Parathyroid adenoma (tissue), 2 donors: Measurements from ENCODE around the gene FBXW5.

Source experiments
- H2AFZ ChIP-seq: fragments of 300-600 bp; sonication (generic); one replicate; pipeline ENCODE4 v1.7.0; 2017; ENCODE audit warnings: antibody characterized with exemption, mild to moderate bottlenecking
- H3K27ac ChIP-seq: fragments of 300-600 bp; sonication (generic); one replicate; pipeline ENCODE4 v1.7.0; 2017
- H3K27me3 ChIP-seq: fragments of 300-600 bp; sonication (generic); one replicate; pipeline ENCODE4 v1.7.0; 2017; ENCODE audit warnings: low read length; ENCODE audit not compliant: control insufficient read depth, insufficient read depth
- H3K36me3 ChIP-seq: fragments of 300-600 bp; sonication (generic); one replicate; pipeline ENCODE4 v1.7.0; 2017; ENCODE audit warnings: low read length; ENCODE audit not compliant: control insufficient read depth, insufficient read depth
- H3K4me1 ChIP-seq: fragments of 300-600 bp; sonication (generic); one replicate; pipeline ENCODE4 v1.7.0; 2017; ENCODE audit warnings: control low read depth
- H3K4me2 ChIP-seq: fragments of 300-600 bp; sonication (generic); one replicate; pipeline ENCODE4 v1.7.0; 2017; ENCODE audit warnings: low read length
- H3K4me3 ChIP-seq: fragments of 300-600 bp; sonication (generic); one replicate; pipeline ENCODE4 v1.7.0; 2017; ENCODE audit warnings: low read depth, low read length
- H3K79me2 ChIP-seq: fragments of 300-600 bp; sonication (generic); one replicate; pipeline ENCODE4 v1.7.0; 2017; ENCODE audit warnings: control low read depth
- H3K9ac ChIP-seq: fragments of 300-600 bp; sonication (generic); one replicate; pipeline ENCODE4 v1.7.0; 2017; ENCODE audit warnings: mild to moderate bottlenecking
- H3K9me3 ChIP-seq: fragments of 300-600 bp; sonication (generic); one replicate; pipeline ENCODE4 v1.7.0; 2017; ENCODE audit warnings: low read length; ENCODE audit not compliant: control insufficient read depth
- CTCF ChIP-seq: fragments of 300-600 bp; sonication (generic); IDR thresholded peaks from one replicate; pipeline ENCODE4 v1.7.0; 2017; ENCODE audit warnings: antibody characterized with exemption, mild to moderate bottlenecking
- donor health status: primary hyperparathyroidism.

Gene FBXW5

GRCh38 chr9:136944519-136945332 lies at the start of gene FBXW5, which contains the start of gene C8G:
Gene FBXW5 (minus strand): TSS chr9:136944738. CDS start chr9:136944083, 655 bp downstream.
Gene C8G (plus strand): TSS chr9:136945243. CDS start chr9:136945321, 78 bp downstream.
- Histone ChIP-seq H3K9ac (no peak within 1 kb of the TSS), H3K27me3 (no peaks in the 10 kb centered on the region), H3K9me3 (no peaks in the 10 kb centered on the region), H3K36me3 (no peaks in the 10 kb centered on the region), H3K4me2 (peak within 1 kb of the TSS; percentile 83), H2AFZ (peak within 1 kb of the TSS; percentile 29), H3K27ac (peak within 1 kb of the TSS; percentile 19), H3K4me3 (peak within 1 kb of the TSS; percentile 78), H3K79me2 (no peaks in the 10 kb centered on the region), H3K4me1 (peaks cover 3% of the 10 kb centered on the region)
- TF ChIP-seq CTCF = peak; percentile 92

GRCh38 chr9:136992819-136993369 lies 48.4 kb upstream of the FBXW5 start:
- Histone ChIP-seq H3K4me1 (no peaks in the 10 kb centered on the region), H3K9me3 (no peaks in the 10 kb centered on the region)

GRCh38 chr9:136991993-136992818 lies 47.7 kb upstream of the FBXW5 start, which contains the start of gene PAXX:
Gene PAXX (plus strand): TSS chr9:136992422. CDS start chr9:136992444, 22 bp downstream.
- no peak for TF ChIP-seq CTCF
- no peaks in the 10 kb centered on the region for H3K4me1 ChIP-seq
- peak within 1 kb of the TSS; percentile 49 for H3K27ac ChIP-seq
- H3K9me3 ChIP-seq = no peaks in the 10 kb centered on the region
- peak within 1 kb of the TSS; percentile 98 for H3K4me2 ChIP-seq
- H3K27me3 ChIP-seq = no peaks in the 10 kb centered on the region
- H3K79me2 ChIP-seq = no peaks in the 10 kb centered on the region
- no peak within 1 kb of the TSS for H3K9ac ChIP-seq
- no peaks in the 10 kb centered on the region for H3K36me3 ChIP-seq
- peak within 1 kb of the TSS; percentile 59 for H2AFZ ChIP-seq
- peak within 1 kb of the TSS; percentile 79 for H3K4me3 ChIP-seq

More at GRCh38 chr9:136992819-136993369, 48.4 kb upstream of the FBXW5 start:
- Histone ChIP-seq H3K79me2 (no peaks in the 10 kb centered on the region), H3K36me3 (no peaks in the 10 kb centered on the region), H3K4me3 (peak overlapping the region; percentile 79), H2AFZ (peak overlapping the region; percentile 59), H3K4me2 (peak overlapping the region; percentile 98), H3K27ac (no peak overlapping the region), H3K9ac (no peak overlapping the region), H3K27me3 (no peaks in the 10 kb centered on the region)
- TF ChIP-seq CTCF = no peak

GRCh38 chr9:136990242-136990911 lies 45.8 kb upstream of the FBXW5 start:
- no peaks in the 10 kb centered on the region for H3K4me1 ChIP-seq
- no peak overlapping the region for H3K9ac ChIP-seq
- no peaks in the 10 kb centered on the region for H3K27me3 ChIP-seq
- no peak overlapping the region for H2AFZ ChIP-seq
- no peaks in the 10 kb centered on the region for H3K79me2 ChIP-seq
- H3K36me3 ChIP-seq = no peaks in the 10 kb centered on the region
- no peaks in the 10 kb centered on the region for H3K9me3 ChIP-seq
- no peak overlapping the region for H3K4me3 ChIP-seq
- no peak overlapping the region for H3K4me2 ChIP-seq
- no peak for TF ChIP-seq CTCF
- no peak overlapping the region for H3K27ac ChIP-seq
